OCI-LY1 (cell line): ENCODE data around the gene FRMD3.

ENCODE experiments used
- H2AFZ ChIP-seq: fragments of 200-600 bp; sonication (generic), shearing (Covaris generic); 2 replicates; pipeline ENCODE4 v1.6.0; 2014; ENCODE audit warnings: antibody characterized with exemption, mild to moderate bottlenecking, low read length
- H3F3A ChIP-seq: fragments of 200-600 bp; sonication (generic), shearing (Covaris generic); 2 replicates; pipeline ENCODE4 v1.6.0; 2014; ENCODE audit warnings: mild to moderate bottlenecking, antibody characterized with exemption, low read length, moderate library complexity; ENCODE audit not compliant: insufficient read depth
- H3K27ac ChIP-seq: fragments of 200-600 bp; sonication (generic); 2 replicates; pipeline ENCODE4 v1.5.1; 2014; ENCODE audit warnings: low read length, mixed run types, mild to moderate bottlenecking, low read depth; ENCODE audit not compliant: poor library complexity, severe bottlenecking
- H3K27me3 ChIP-seq: fragments of 200-600 bp; sonication (generic); 2 replicates; pipeline ENCODE4 v1.6.0; 2014; ENCODE audit warnings: antibody characterized with exemption, mild to moderate bottlenecking, low read length, moderate library complexity; ENCODE audit not compliant: insufficient read depth
- H3K36me3 ChIP-seq: fragments of 200-600 bp; sonication (generic); 2 replicates; pipeline ENCODE4 v1.6.1; 2014; ENCODE audit warnings: mild to moderate bottlenecking, antibody characterized with exemption, low read length, moderate library complexity, mixed read lengths; ENCODE audit not compliant: insufficient read depth
- H3K4me1 ChIP-seq: fragments of 200-600 bp; sonication (generic); 2 replicates; pipeline ENCODE4 v1.5.1; 2014; ENCODE audit warnings: mild to moderate bottlenecking, low read length, moderate library complexity; ENCODE audit not compliant: insufficient read depth, severe bottlenecking
- H3K4me2 ChIP-seq: fragments of 200-600 bp; sonication (generic), shearing (Covaris generic); 2 replicates; pipeline ENCODE4 v1.6.1; 2014; ENCODE audit warnings: low read length
- H3K4me3 ChIP-seq: fragments of 200-600 bp; sonication (generic); 2 replicates; pipeline ENCODE4 v1.5.1; 2014; ENCODE audit warnings: low read length, low read depth, mild to moderate bottlenecking, mixed read lengths; ENCODE audit not compliant: poor library complexity, severe bottlenecking
- H3K79me2 ChIP-seq: fragments of 200-600 bp; shearing (Covaris generic); 2 replicates; pipeline ENCODE4 v1.6.1; 2016; ENCODE audit warnings: mixed run types, low read length, mixed read lengths; ENCODE audit not compliant: insufficient read depth
- H3K9ac ChIP-seq: fragments of 200-600 bp; sonication (generic), shearing (Covaris generic); 2 replicates; pipeline ENCODE4 v1.6.1; 2014; ENCODE audit warnings: mild to moderate bottlenecking, low read length, mixed read lengths
- H3K9me2 ChIP-seq: fragments of 200-600 bp; sonication (generic), shearing (Covaris generic); 2 replicates; pipeline ENCODE4 v1.6.1; 2014; ENCODE audit warnings: low read depth, mild to moderate bottlenecking, low read length, mixed read lengths
- H3K9me3 ChIP-seq: fragments of 200-600 bp; shearing (Covaris generic); 2 replicates; pipeline ENCODE4 v1.6.1; 2014; ENCODE audit warnings: low read length, mixed read lengths
- H4K20me1 ChIP-seq: fragments of 200-600 bp; sonication (generic), shearing (Covaris generic); 2 replicates; pipeline ENCODE4 v1.6.0; 2016; ENCODE audit warnings: mild to moderate bottlenecking, low read length; ENCODE audit not compliant: insufficient read depth
- CTCF ChIP-seq: fragments of 200-600 bp; sonication (generic), shearing (Covaris generic); IDR thresholded peaks from 2 replicates; pipeline ENCODE4 v1.5.1; 2017; ENCODE audit warnings: mild to moderate bottlenecking, antibody characterized with exemption, low read length, moderate library complexity, mixed read lengths
- EZH2 ChIP-seq: fragments of 200-600 bp; sonication (generic), shearing (Covaris generic); IDR thresholded peaks from 2 replicates; pipeline ENCODE4 v1.8.0; 2017; ENCODE audit warnings: borderline replicate concordance, mixed run types, mild to moderate bottlenecking, antibody characterized with exemption, low read length, moderate library complexity, mixed read lengths

The FRMD3 gene

GRCh38 chr9:83233647-83234046 lies 304.6 kb downstream of the FRMD3 start:
- TF ChIP-seq CTCF (no peak), EZH2 (no peak)
- no peak overlapping the region for H2AFZ ChIP-seq
- H3K4me1 ChIP-seq = no peaks in the 10 kb centered on the region
- no peaks in the 10 kb centered on the region for H3K79me2 ChIP-seq
- no peaks in the 10 kb centered on the region for H3K27me3 ChIP-seq
- no peak overlapping the region for H3K27ac ChIP-seq
- H3K36me3 ChIP-seq = no peaks in the 10 kb centered on the region
- H3F3A ChIP-seq = no peaks in the 10 kb centered on the region
- no peak overlapping the region for H3K4me3 ChIP-seq
- no peaks in the 10 kb centered on the region for H3K9me3 ChIP-seq
- no peak overlapping the region for H3K9ac ChIP-seq
- no peaks in the 10 kb centered on the region for H4K20me1 ChIP-seq
- no peak overlapping the region for H3K4me2 ChIP-seq
- H3K9me2 ChIP-seq = no peaks in the 10 kb centered on the region

GRCh38 chr9:83231039-83231438 lies 307.2 kb downstream of the FRMD3 start:
- Histone ChIP-seq H3K4me1 (no peaks in the 10 kb centered on the region), H3K4me3 (no peak overlapping the region), H2AFZ (no peak overlapping the region), H3K9ac (no peak overlapping the region), H3K9me3 (no peaks in the 10 kb centered on the region), H3K27ac (no peak overlapping the region), H3F3A (no peaks in the 10 kb centered on the region), H3K36me3 (no peaks in the 10 kb centered on the region), H3K79me2 (no peaks in the 10 kb centered on the region), H3K9me2 (no peaks in the 10 kb centered on the region), H4K20me1 (no peaks in the 10 kb centered on the region), H3K4me2 (no peak overlapping the region), H3K27me3 (no peaks in the 10 kb centered on the region)
- TF ChIP-seq CTCF (no peak), EZH2 (no peak)

- Histone ChIP-seq H4K20me1 (no peaks in the 10 kb centered on the region), H3K4me1 (no peaks in the 10 kb centered on the region), H3K4me3 (no peak overlapping the region), H3F3A (no peaks in the 10 kb centered on the region), H3K9ac (no peak overlapping the region), H3K27ac (no peak overlapping the region), H3K4me2 (no peak overlapping the region), H3K27me3 (no peaks in the 10 kb centered on the region), H3K36me3 (no peaks in the 10 kb centered on the region), H2AFZ (no peak overlapping the region), H3K9me3 (no peaks in the 10 kb centered on the region), H3K79me2 (no peaks in the 10 kb centered on the region), H3K9me2 (no peaks in the 10 kb centered on the region)
- no peak for TF ChIP-seq CTCF
- TF ChIP-seq EZH2 = no peak
Measured at GRCh38 chr9:83220730-83221129, 317.5 kb downstream of the FRMD3 start.
